ENCODE data around the gene VAPB. TPM values are rescaled to one million over a fixed set of nuclear protein-coding genes. Genes with fewer than 3 reads are reported as not detected.

Gene VAPB
- total RNA-seq, 1 experiment from 2014 or later = 51.1 TPM

DNA sequence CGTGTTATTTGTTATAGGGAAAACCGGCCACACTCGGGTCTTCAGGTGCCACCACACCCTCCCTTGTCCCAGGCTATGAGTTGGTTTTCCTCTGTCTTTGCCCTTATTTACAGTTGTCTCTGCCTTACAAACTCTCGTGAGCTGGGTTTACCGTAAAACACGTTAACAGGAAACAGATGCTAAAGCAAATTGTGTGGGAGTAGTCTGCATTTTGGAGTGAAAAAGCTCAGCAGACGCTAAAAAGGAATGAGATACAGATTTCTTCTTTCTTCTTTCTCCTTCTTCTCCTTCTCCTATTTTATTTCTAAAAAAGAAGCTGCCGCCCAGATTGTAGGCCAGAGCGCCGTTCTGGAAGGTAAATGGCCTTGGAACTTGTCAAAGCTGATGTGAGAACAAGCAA, 74.2 kb downstream of the VAPB start:
- Histone ChIP-seq H3K79me2 (ENCODE audit: insufficient read depth, low read length) (no peaks in the 10 kb centered on the region), H4K20me1 (ENCODE audit: insufficient read depth) (no peaks in the 10 kb centered on the region), H3K36me3 (ENCODE audit: control insufficient read depth in 1 of 2, insufficient read depth in 2 of 2, low read length in 2 of 2) (no peaks in the 10 kb centered on the region), H3K27ac (ENCODE audit: low read depth, low read length) (no peak overlapping the region), H3K4me3 (replicated peaks in 1 of 2; ENCODE audit: low read depth in 1 of 2, low read length in 2 of 2) (no peak overlapping the region), H3K4me2 (ENCODE audit: low read length) (no peak overlapping the region), H3K9ac (ENCODE audit: low read length) (no peak overlapping the region), H3K4me1 (ENCODE audit: control insufficient read depth in 1 of 2, insufficient read depth in 2 of 2, low read length in 2 of 2) (no peaks in the 10 kb centered on the region), H3K9me2 (ENCODE audit: insufficient read depth) (no peaks in the 10 kb centered on the region), H3K9me3 (ENCODE audit: control insufficient read depth in 1 of 2, insufficient read depth in 1 of 2, low read depth in 1 of 2, low read length in 2 of 2) (no peaks in the 10 kb centered on the region), H3K27me3 (ENCODE audit: insufficient read depth, low read length) (no peaks in the 10 kb centered on the region), H2AFZ (ENCODE audit: low read depth, low read length, poor library complexity, severe bottlenecking) (no peak overlapping the region)
- CTCF ChIA-PET = no interaction called here
- intact Hi-C loops (cut with micrococcal nuclease) = no loop called here
- RAD21 ChIA-PET (ENCODE audit: low non-redundant PET in 1 of 2, low total read pairs in 2 of 2, uncharacterized antibody in 2 of 2, unreplicated experiment in 2 of 2) = no interaction called here
- DNase-seq (ENCODE audit: low read depth, low spot score) (no peak), ATAC-seq (no peak)
- no TSS peak for BruUV-seq (replicated peaks)
- POLR2A ChIA-PET = no interaction called here
- TF ChIP-seq EZH2phosphoT487 (IDR thresholded peaks at IDR 0.05; ENCODE audit: borderline replicate concordance) = no peak
- no peak for TF ChIP-seq SP1 (IDR thresholded peaks at IDR 0.05; ENCODE audit: low read depth)
- no peak for TF ChIP-seq EZH2 (IDR thresholded peaks at IDR 0.05)
- TF ChIP-seq POLR2A (IDR thresholded peaks at IDR 0.05; ENCODE audit: borderline replicate concordance, extremely low read depth, insufficient read depth, insufficient read length) = no peak

DNA sequence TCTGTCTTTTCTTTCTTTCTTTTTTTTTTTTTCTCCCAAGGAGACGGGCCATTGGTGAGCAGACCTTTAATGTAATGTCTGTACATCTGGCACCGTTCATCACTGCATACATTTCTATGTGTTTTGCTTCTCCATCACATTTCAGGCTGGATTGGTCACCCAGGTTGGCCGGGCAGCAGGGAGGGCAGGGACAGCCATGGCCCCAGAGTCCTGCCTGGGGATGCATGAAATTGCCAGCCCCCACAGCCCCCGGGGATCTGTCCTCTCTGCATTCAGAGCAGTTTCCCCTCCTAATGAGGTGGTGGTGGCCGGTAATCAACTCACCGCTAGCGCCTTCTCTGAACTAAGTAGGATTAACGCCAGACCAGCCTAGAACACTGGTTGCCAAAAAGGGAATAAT, 75.8 kb downstream of the VAPB start:
- ChIA-PET POLR2A (no interaction called here), CTCF (no interaction called here), RAD21 (ENCODE audit: low non-redundant PET in 1 of 2, low total read pairs in 2 of 2, uncharacterized antibody in 2 of 2, unreplicated experiment in 2 of 2) (no interaction called here)
- Histone ChIP-seq H3K36me3 (ENCODE audit: control insufficient read depth in 1 of 2, insufficient read depth in 2 of 2, low read length in 2 of 2) (no peaks in the 10 kb centered on the region), H3K4me2 (ENCODE audit: low read length) (no peak overlapping the region), H3K9me3 (ENCODE audit: control insufficient read depth in 1 of 2, insufficient read depth in 1 of 2, low read depth in 1 of 2, low read length in 2 of 2) (no peaks in the 10 kb centered on the region), H3K9ac (ENCODE audit: low read length) (no peak overlapping the region), H3K27ac (ENCODE audit: low read depth, low read length) (no peak overlapping the region), H2AFZ (ENCODE audit: low read depth, low read length, poor library complexity, severe bottlenecking) (no peak overlapping the region), H3K4me3 (replicated peaks in 1 of 2; ENCODE audit: low read depth in 1 of 2, low read length in 2 of 2) (no peak overlapping the region), H3K4me1 (ENCODE audit: control insufficient read depth in 1 of 2, insufficient read depth in 2 of 2, low read length in 2 of 2) (no peaks in the 10 kb centered on the region), H3K9me2 (ENCODE audit: insufficient read depth) (no peaks in the 10 kb centered on the region), H4K20me1 (ENCODE audit: insufficient read depth) (no peaks in the 10 kb centered on the region), H3K27me3 (ENCODE audit: insufficient read depth, low read length) (no peaks in the 10 kb centered on the region), H3K79me2 (ENCODE audit: insufficient read depth, low read length) (no peaks in the 10 kb centered on the region)
- intact Hi-C loops (cut with micrococcal nuclease) = no loop called here
- TF ChIP-seq ZNF274 (IDR thresholded peaks at IDR 0.05; ENCODE audit: low read depth, low read length) (no peak), JUND (IDR thresholded peaks at IDR 0.05) (no peak), EZH2 (IDR thresholded peaks at IDR 0.05) (no peak), FOSL1 (IDR thresholded peaks at IDR 0.05; ENCODE audit: low read depth) (no peak), POLR2AphosphoS5 (IDR thresholded peaks at IDR 0.05; ENCODE audit: low read depth, low read length) (no peak), RAD21 (IDR thresholded peaks at IDR 0.05; ENCODE audit: low read depth) (no peak)
- DNase-seq (ENCODE audit: low read depth, low spot score) (no peak), ATAC-seq (no peak)
- BruUV-seq (replicated peaks) = no TSS peak
